Keratinocyte (primary cell): ENCODE data around the gene CLEC12A. TPM values are rescaled to one million over a fixed set of nuclear protein-coding genes. Genes with fewer than 3 reads are reported as not detected.

Source experiments
- DNase-seq: peaks from one replicate; pipeline ENCODE4 v3.0.0-alpha.2; 2011; ENCODE audit warnings: low read depth, missing footprints, low spot score
- FAIRE-seq: peaks from 2 replicates; lab custom pipeline; 2011; peaks lifted over from hg19 to GRCh38; lab: Jason Lieb, UNC
- H2AFZ ChIP-seq: 2 replicates; pipeline ENCODE4 v1.6.0; 2012; ENCODE audit warnings: low read length, control low read depth, inconsistent platforms; ENCODE audit not compliant: control insufficient read depth
- H3K27ac ChIP-seq: 2 replicates; pipeline ENCODE4 v1.5.1; 2011; ENCODE audit warnings: low read length; ENCODE audit not compliant: control insufficient read depth, insufficient read depth
- H3K27me3 ChIP-seq: 3 replicates; pipeline ENCODE4 v1.6.0; 2011; ENCODE audit warnings: low read length; ENCODE audit not compliant: control insufficient read depth, insufficient read depth; ENCODE audit errors: extremely low read depth
- H3K36me3 ChIP-seq, 2 experiments: 2 replicates in 1 of 2; 3 replicates in 1 of 2; pipeline ENCODE4 v1.5.1; 2011; ENCODE audit warnings: low read length in 2 of 2, mild to moderate bottlenecking in 1 of 2; ENCODE audit not compliant: control insufficient read depth in 2 of 2, insufficient read depth in 2 of 2; ENCODE audit errors: extremely low read depth in 1 of 2
- H3K4me1 ChIP-seq: 3 replicates; pipeline ENCODE4 v1.5.1; 2011; ENCODE audit warnings: low read length; ENCODE audit not compliant: control insufficient read depth, insufficient read depth; ENCODE audit errors: extremely low read depth
- H3K4me2 ChIP-seq: 3 replicates; pipeline ENCODE4 v1.6.0; 2011; ENCODE audit warnings: low read depth, low read length; ENCODE audit not compliant: control insufficient read depth, insufficient read depth; ENCODE audit errors: extremely low read depth
- H3K4me3 ChIP-seq, 3 experiments: fragments of 200-600 bp in 1 of 3; sonication (generic) in 1 of 3; 2 replicates in 2 of 3; 3 replicates in 1 of 3; pipeline ENCODE4 v1.5.1; 2011 to 2016; ENCODE audit warnings: low read length in 3 of 3, mild to moderate bottlenecking in 3 of 3, control low read depth in 2 of 3, inconsistent platforms in 1 of 3, low read depth in 1 of 3, mixed read lengths in 1 of 3, mixed run types in 1 of 3, moderate library complexity in 1 of 3; ENCODE audit not compliant: control insufficient read depth in 2 of 3, insufficient read depth in 2 of 3; ENCODE audit errors: extremely low read depth in 1 of 3
- H3K79me2 ChIP-seq: 2 replicates; pipeline ENCODE4 v1.6.0; 2012; ENCODE audit warnings: low read length; ENCODE audit not compliant: control insufficient read depth, insufficient read depth
- H3K9ac ChIP-seq: 3 replicates; pipeline ENCODE4 v1.6.0; 2011; ENCODE audit warnings: low read length; ENCODE audit not compliant: control insufficient read depth, insufficient read depth; ENCODE audit errors: extremely low read depth
- H3K9me1 ChIP-seq: 3 replicates; pipeline ENCODE4 v1.6.0; 2011; ENCODE audit warnings: low read length; ENCODE audit not compliant: control insufficient read depth, insufficient read depth; ENCODE audit errors: extremely low read depth
- H3K9me3 ChIP-seq: 2 replicates; pipeline ENCODE4 v1.5.1; 2012; ENCODE audit warnings: low read depth, low read length; ENCODE audit not compliant: control insufficient read depth
- H4K20me1 ChIP-seq: 3 replicates; pipeline ENCODE4 v1.6.0; 2011; ENCODE audit warnings: low read length; ENCODE audit not compliant: control insufficient read depth, insufficient read depth; ENCODE audit errors: extremely low read depth
- CTCF ChIP-seq, 3 experiments: IDR thresholded peaks in 1 of 3; conservative IDR thresholded peaks in 1 of 3; optimal IDR thresholded peaks in 1 of 3; 2 replicates in 2 of 3; 3 replicates in 1 of 3; pipeline versions ENCODE3 to v1.5.1; 2011; ENCODE audit warnings: low read length in 3 of 3, mild to moderate bottlenecking in 3 of 3, moderate library complexity in 2 of 3, control low read depth in 1 of 3, inconsistent platforms in 1 of 3; ENCODE audit not compliant: insufficient read depth in 2 of 3; ENCODE audit errors: extremely low read depth in 1 of 3
- EZH2 ChIP-seq: IDR thresholded peaks from one replicate; pipeline ENCODE4 v1.6.1; 2012; ENCODE audit warnings: inconsistent platforms, mild to moderate bottlenecking, low read length, moderate library complexity
- dilution Hi-C: fragments of 300-500 bp; cut with MboI; formaldehyde crosslinking; loops from one replicate; pipeline ENCODE4 v1.7.0; 2020; ENCODE audit warnings: low sequenced_read_pairs; ENCODE audit not compliant: extremely low pct_ligation_motif_present
- polyA plus RNA-seq, 5 experiments: library from polyadenylated mRNA; depleted of rRNA in 3 of 5; stranded (reverse) in 3 of 5; stranded (forward) in 1 of 5; unstranded in 1 of 5; fragments of >200 nt; gene quantifications; 1 replicate in 1 of 5; 2 replicates in 3 of 5; 3 replicates in 1 of 5; pipeline versions ENCODE4 v1.2.1 to v1.2.3, GENCODE V29; 2011 to 2012; ENCODE audit warnings: missing spikeins in 2 of 5, low read depth in 1 of 5, low replicate concordance in 1 of 5

Gene CLEC12A
- polyA plus RNA-seq, 1 donor (not counting 4 experiments of a cell fraction or from before 2014, with no cell fraction given): not detected

DNA sequence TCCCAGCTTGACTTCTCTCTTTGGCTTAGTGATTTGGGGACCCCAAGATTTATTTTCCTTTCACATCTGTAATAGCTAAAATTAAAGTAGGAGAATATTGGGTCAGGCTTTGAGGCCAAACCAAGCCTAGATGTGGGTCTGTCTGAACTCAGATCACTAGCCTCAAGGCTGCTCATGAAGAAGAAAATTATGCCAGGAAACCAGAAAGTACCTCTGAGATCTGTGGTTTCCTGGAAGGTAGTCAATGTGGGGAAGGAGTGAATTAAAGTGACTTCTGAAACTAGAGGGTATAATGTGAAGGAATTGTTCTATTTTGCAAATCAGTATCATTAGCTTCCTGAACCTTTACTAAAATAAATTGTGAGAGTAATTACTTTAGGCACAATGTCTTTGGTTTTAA, 13.4 kb upstream of the CLEC12A start:
- no peak overlapping the region for H2AFZ ChIP-seq

GRCh38 chr12:9960590-9960989, 10.6 kb upstream of the CLEC12A start:
- no peaks in the 10 kb centered on the region for H3K9me3 ChIP-seq
- no peak for TF ChIP-seq CTCF (optimal IDR thresholded peaks at IDR 0.05 in 1 of 3, IDR thresholded peaks at IDR 0.05 in 1 of 3, conservative IDR thresholded peaks at IDR 0.05 in 1 of 3; ENCODE audit: extremely low read depth in 1 of 3, insufficient read depth in 2 of 3, low read length in 3 of 3)
- no peak for TF ChIP-seq EZH2
- no peak overlapping the region for H2AFZ ChIP-seq
- H3K9me1 ChIP-seq: no peaks in the 10 kb centered on the region
- no peak for FAIRE-seq
- H3K27me3 ChIP-seq: no peaks in the 10 kb centered on the region
- no peak for DNase-seq
- no peaks in the 10 kb centered on the region for H3K36me3 ChIP-seq
- dilution Hi-C loops: no loop called here
- no peak overlapping the region for H3K4me2 ChIP-seq
- no peak overlapping the region for H3K4me3 ChIP-seq
- H4K20me1 ChIP-seq: no peaks in the 10 kb centered on the region
- H3K27ac ChIP-seq: no peak overlapping the region
- H3K79me2 ChIP-seq: no peaks in the 10 kb centered on the region
- no peaks in the 10 kb centered on the region for H3K4me1 ChIP-seq
- H3K9ac ChIP-seq: no peak overlapping the region

More for the DNA sequence above, 13.4 kb upstream of the CLEC12A start:
- DNase-seq (no peak), FAIRE-seq (no peak)
- no peaks in the 10 kb centered on the region for H4K20me1 ChIP-seq
- no peak overlapping the region for H3K4me3 ChIP-seq
- H3K9me3 ChIP-seq: no peaks in the 10 kb centered on the region
- H3K27ac ChIP-seq: no peak overlapping the region
- TF ChIP-seq EZH2: no peak
- no peak for TF ChIP-seq CTCF (optimal IDR thresholded peaks at IDR 0.05 in 1 of 3, IDR thresholded peaks at IDR 0.05 in 1 of 3, conservative IDR thresholded peaks at IDR 0.05 in 1 of 3; ENCODE audit: extremely low read depth in 1 of 3, insufficient read depth in 2 of 3, low read length in 3 of 3)
- H3K9me1 ChIP-seq: no peaks in the 10 kb centered on the region
- no peaks in the 10 kb centered on the region for H3K79me2 ChIP-seq
- no peak overlapping the region for H3K9ac ChIP-seq
- H3K4me2 ChIP-seq: no peak overlapping the region
- no peaks in the 10 kb centered on the region for H3K36me3 ChIP-seq
- dilution Hi-C loops: no loop called here
- H3K4me1 ChIP-seq: no peaks in the 10 kb centered on the region
- H3K27me3 ChIP-seq: no peaks in the 10 kb centered on the region
